Kidney epithelial cell (primary cell): ENCODE measurements around the gene KCNH6. TPM values are rescaled to one million over a fixed set of nuclear protein-coding genes. Genes with fewer than 3 reads are reported as not detected.

Experiments
- DNase-seq: peaks from one replicate; pipeline ENCODE4 v3.0.0-alpha.2; 2010; ENCODE audit warnings: low read depth
- H3K27me3 ChIP-seq: 2 replicates; pipeline ENCODE4 v1.6.0; 2011; ENCODE audit warnings: low read length; ENCODE audit not compliant: control insufficient read depth, insufficient read depth
- H3K36me3 ChIP-seq: 2 replicates; pipeline ENCODE4 v1.5.1; 2011; ENCODE audit warnings: low read length; ENCODE audit not compliant: control insufficient read depth, insufficient read depth
- H3K4me3 ChIP-seq: 2 replicates; pipeline ENCODE4 v1.5.1; 2011; ENCODE audit warnings: low read depth, mild to moderate bottlenecking, control low read depth, low read length
- CTCF ChIP-seq: IDR thresholded peaks from 2 replicates; pipeline ENCODE4 v1.5.1; 2011; ENCODE audit warnings: mild to moderate bottlenecking, moderate library complexity, low read length, control low read depth, inconsistent platforms; ENCODE audit not compliant: insufficient read depth, poor library complexity, severe bottlenecking
- total RNA-seq: library from RNA; depleted of rRNA; stranded (reverse); fragments of >200 nt; gene quantifications from 2 replicates; pipeline ENCODE4 v1.2.3, GENCODE V29; 2015

KCNH6 gene
- total RNA-seq, 1 donor from 2014 or later, result 0.21 TPM

- Histone ChIP-seq H3K4me3 (no peak overlapping the region), H3K36me3 (no peaks in the 10 kb centered on the region), H3K27me3 (no peaks in the 10 kb centered on the region)
- peak; percentile 35 for DNase-seq
- TF ChIP-seq CTCF, result no peak
These were observed 48.6 kb downstream of the KCNH6 start for GRCh38 chr17:63571632-63572310.

DNA sequence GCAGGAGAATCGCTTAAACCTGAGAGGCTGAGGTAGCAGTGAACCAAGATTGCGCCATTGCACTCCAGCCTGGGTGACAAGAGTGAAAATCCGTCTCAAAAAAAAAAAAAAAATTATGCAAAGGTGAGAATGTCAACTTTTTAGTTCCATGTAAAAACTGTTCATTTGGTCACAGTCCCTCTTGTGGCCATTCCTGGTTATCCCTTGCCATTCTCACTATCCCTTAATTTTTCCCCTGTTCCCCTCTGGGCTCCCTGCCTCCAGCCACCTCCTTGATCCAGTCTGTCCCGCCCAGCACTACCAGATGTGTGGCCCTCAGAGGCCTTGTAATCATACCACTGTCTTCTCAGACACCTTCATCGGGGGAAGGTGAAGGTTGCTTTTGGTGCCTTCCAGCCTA lies 50.5 kb downstream of the KCNH6 start:
- DNase-seq, result no peak
- no peaks in the 10 kb centered on the region for H3K36me3 ChIP-seq
- no peaks in the 10 kb centered on the region for H3K27me3 ChIP-seq
- peak; percentile 16 for TF ChIP-seq CTCF
- H3K4me3 ChIP-seq, result no peak overlapping the region

DNA sequence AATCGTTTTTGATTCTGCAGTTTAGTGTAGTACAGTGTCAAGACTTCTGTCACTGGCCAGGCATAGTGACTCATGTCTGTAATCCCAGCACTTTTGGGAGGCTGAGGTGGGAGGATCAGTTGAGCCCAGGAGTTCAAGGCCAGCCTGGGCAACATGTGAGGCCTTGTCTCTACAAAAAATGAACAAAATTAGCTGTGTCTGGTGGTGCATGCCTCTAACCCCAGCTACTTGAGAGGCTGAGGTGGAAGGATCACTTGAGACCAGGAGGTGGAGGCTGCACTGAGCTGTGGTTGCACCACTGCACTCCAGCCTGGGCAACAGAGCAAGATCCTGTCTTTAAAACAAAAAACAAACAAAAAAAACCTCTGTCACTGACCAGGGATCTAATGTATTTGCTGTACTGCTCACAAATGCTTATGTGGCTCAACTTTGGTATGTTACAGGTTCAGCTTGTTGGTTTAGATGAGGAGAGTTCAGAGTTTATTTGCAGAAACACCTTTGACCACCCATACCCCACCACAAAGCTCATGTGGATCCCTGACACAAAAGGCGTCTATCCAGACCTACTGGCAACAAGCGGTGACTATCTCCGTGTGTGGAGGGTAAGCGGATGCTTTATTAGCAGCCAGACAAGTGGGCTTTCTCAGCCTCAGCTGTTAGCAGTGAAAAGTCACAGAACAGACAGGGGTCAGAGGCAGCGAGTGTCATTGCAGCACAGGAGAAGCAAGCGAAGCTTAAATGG lies 55.0 kb downstream of the KCNH6 start:
- no peak for TF ChIP-seq CTCF
- no peak for DNase-seq
- H3K27me3 ChIP-seq, result no peaks in the 10 kb centered on the region
- H3K4me3 ChIP-seq, result no peak overlapping the region
- peaks cover 2% of the 10 kb centered on the region for H3K36me3 ChIP-seq

DNA sequence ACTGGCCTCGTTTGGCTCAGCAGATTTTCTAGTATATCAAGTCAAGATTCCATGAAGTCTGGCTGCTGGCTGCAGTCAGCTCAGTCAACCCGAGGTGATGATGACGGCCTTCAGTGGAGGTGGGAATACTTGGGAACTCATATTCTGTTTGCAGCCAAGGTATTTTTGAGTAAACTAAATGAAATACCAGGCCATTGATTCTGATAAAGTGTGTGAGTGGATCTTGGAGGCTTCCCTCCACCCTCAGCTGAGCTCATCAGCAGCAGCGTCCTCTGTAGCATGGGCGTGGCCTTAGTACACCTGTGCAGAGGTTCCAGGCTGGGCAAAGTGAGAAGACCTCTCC lies 55.6 kb downstream of the KCNH6 start:
- Histone ChIP-seq H3K4me3 (no peak overlapping the region), H3K36me3 (peaks cover 3% of the 10 kb centered on the region), H3K27me3 (no peaks in the 10 kb centered on the region)
- no peak for TF ChIP-seq CTCF
- no peak for DNase-seq

- Histone ChIP-seq H3K4me3 (no peak overlapping the region), H3K36me3 (peaks cover 3% of the 10 kb centered on the region), H3K27me3 (no peaks in the 10 kb centered on the region)
- DNase-seq, result no peak
- TF ChIP-seq CTCF, result no peak
These were observed 56.5 kb downstream of the KCNH6 start for GRCh38 chr17:63579633-63580032.
